HG03439 (cell line): ENCODE measurements around the gene ZNF536.
"Not testable (repeated sequence)": the region's sequence is repeated elsewhere in the genome, so short reads cannot be mapped to it uniquely, and the experiment has no call there.

Experiments used
- ATAC-seq: cut with Tn5 transposase; IDR thresholded peaks from one replicate; pipeline ENCODE4 v1.9.1; 2021; ENCODE audit warnings: mild to moderate bottlenecking, moderate library complexity; ENCODE audit not compliant: unreplicated experiment

Gene ZNF536

DNA sequence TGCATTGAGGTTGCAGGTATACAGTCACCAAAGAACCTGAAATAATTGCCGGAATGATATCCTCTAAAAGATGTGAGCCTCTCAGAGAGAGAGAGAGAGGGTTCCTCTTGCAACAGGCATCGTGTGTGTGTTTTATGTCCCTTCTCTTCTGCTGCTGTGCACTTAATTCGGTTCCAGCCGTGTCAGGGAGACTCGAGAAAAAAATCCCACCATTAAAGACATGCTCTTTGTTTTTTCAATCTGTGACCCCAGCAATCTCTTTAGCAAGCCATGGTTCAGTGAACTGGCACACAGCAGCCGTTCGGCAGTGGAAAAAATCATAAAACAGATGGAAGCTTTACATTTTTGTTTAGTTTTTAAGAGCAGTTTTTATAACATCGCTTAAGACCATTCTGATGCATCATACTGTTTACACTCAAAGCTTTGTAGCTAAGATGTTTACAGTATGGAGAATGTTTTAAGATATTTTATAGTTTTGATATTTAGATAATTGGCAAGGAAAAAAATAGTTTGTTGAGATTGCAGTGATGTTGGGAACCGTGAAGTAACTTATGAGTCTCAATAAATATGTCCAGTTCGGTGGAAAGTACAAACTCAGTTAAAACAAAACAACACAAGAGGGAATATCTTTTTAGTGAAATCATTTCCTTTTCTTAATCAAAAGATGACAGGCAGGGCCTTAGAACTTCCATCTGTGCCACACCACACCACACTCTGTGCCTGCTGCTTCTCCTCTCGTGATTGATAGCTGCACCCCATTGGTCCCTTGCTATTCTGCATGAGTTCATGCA lies 31.2 kb upstream of the ZNF536 start:
- no peak for ATAC-seq

DNA sequence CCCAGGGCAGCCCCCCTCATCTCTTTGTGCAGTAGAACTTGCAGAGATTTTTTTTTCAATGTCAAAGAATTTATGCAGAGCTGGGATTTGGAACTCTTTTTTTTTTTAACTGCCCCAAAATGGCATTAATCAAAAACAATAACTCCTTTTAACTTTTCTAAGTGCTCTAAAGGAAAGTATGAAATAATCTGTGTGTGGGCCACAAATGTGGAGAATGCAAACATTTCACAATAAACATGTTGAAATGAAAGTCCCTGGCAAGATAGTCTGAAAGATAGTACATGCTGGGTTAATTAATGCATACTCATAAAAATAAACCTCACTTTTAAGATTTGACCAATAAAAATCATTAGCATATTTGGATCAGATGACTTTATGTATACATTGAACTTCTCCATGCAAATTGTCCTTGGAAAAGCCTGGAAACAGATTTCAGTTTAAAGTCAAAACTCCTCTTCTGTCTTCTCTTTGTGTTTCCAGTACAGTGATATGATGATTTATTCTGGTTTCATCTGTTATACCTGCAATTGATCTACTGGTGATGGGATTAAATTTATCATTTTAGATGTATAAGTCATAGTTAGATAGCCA lies 30.5 kb upstream of the ZNF536 start:
- no peak for ATAC-seq

DNA sequence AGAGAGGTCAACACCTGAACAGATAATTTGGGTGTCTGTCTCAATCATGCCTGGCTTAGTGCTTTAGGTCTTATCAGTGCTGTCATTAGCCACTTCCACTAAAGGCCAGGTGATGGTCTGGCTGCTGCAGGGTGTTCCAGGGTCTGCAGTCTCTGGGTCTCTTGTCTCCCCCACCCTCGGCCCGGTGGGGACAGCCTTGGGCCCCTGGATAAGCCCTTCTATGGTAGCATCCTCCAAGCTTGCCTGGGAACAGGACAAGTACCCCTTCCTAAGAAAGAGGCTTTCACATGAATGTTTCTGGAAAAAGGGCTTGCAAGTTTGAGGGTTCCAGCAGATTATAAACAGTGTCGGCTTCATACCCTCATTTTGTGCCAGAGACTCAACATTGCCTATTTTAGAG lies 29.3 kb upstream of the ZNF536 start:
- no peak for ATAC-seq

DNA sequence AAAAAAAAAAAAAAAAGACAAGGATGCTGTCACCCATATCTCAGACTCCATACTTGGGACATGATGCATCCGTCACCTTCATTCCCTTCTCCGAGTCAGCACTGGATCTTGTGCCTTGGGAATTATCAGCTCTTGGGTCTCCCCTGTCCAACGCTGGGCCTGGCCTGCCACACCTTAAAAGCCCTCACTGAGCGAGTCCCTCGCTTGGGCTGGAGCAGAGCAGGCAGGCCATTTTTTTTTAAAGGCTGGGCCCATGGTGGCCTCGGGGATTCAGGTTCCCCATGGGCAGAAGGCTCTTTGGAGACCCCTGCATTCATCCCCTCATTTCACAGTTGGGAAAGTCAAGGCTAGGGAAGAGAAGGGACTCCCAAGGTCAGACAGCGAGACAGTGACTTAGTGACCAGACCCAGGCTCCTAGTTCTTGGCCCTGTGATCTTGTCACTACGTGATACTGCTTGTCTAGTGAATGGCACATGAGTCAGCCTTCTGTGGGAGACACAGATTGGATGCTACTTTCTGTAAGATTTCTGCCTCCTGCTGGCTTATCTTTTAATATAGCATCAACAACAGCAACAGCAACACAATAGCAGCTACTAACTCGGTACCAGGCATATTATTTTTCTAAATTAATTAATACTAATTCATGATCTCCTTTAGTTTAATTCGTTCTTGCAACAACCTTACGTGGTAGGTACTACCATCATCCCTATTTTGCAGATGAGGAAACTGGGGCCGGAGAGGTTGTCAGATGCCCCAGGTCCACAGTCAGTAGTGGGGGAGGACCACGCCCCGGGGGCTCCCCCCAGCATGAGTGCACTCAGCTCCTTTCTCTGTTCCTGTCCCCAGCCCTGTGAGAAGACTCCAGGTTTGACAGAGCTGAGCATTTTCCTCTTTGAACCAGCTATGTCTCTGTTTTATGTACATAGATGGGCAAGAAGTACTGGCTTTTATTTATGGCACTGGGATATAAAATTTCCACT lies 27.4 kb upstream of the ZNF536 start:
- ATAC-seq: no peak

DNA sequence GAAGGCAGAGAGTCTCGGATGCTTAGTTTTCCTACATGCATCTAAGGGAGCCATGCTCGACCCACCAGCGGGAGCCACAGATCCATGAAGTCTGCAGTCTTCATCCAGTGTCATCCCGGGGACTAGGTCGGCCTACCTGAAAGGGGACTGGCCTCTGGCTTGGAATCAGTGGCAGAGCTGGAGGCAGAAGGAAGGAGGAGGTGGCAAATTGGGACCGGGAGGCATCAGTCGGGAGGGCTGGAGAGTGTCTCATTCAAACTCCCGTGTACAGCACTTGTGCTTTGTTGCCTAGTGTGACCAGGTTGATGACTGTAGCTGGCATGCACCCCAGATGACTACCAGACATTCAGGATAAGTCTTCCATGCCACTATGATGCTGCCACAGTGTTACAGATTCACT lies 26.5 kb upstream of the ZNF536 start:
- ATAC-seq: no peak

DNA sequence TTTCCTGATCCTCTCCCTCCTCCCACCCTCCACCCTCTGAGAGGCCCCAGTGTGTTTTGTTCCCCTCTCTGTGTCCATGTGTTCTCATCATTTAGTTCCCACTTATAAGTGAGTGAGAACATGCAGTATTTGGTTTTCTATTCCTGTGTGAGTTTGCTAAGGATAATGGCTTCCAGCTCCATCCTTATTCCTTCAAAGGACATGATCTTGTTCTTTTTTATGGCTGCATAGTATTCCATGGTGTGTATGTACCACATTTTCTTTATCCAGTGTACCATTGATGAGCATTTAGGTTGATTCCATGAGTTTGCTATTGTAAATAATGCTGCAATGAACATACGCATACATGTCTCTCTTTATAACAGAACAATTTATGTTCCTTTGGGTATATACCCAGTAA lies 25.7 kb upstream of the ZNF536 start:
- ATAC-seq: not testable (repeated sequence)

DNA sequence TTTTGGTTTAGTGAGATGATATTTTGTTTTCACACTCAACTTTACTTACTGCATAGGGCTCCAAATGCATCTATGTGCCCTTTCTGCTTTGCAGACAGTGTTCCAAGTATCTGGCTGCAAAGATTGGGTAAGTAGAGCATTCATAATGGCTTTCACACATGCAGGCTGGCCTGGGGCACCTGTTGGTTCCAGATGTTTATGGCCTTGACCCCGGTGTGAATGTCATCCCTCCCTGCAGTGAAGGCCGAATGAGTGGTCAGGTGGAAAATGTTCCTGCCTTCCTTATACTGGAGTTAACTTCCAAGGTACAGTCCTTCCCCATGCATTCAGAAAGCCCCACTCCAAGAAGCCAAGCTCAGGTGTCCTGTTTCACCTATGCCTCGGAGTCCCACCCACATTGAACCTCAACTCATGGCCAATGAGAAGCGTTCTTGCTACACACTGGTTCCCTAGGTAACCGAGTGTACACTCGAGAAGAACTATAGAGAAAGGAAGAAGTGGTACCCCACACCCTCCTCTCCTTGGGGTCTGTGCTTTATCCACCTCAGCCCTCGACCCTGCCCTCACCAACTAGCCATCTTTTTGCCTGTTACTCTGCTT lies 23.0 kb upstream of the ZNF536 start:
- no peak for ATAC-seq

DNA sequence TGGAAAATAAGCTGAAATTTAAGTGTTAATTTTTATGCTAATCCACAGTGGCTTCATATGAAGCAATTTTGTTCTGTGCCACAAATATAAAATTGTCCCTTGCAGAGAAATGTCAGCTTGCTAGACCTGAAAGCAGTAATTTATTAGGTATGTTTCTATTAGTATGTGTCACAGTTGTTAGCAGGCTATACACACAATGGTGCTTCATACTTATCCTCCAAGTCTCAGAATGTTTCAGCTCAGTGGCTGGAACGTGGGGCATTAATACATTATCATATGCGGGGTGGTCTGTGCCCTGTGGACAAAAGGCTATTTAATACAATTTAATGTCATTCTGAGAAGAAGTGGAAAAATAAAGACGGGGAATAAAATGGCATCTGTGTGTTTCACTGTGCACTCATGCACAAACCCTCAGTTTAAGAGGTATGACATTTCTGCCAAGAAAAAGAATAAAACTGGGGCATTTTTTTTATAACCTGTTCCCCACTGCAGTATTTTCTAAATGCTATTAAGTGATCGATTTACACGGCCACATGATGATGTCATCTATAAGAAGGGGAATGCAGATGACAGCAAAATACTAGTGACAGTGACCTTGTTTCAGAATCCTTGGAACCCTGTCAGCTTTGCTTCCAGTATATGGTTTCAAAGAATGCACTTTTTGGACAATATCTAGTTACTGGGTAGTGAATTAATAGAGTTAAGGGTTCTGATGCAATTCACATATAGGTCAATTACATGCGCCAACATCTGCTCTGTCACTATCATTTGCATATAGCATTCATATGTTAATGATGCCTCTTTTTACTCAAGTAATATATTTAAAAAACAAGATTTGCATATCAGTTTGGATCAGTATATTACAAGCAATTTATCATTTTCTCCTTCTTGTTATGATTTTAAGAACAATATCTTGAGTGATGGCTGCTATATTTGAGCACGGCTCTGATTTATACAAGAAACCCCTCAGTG lies 21.2 kb upstream of the ZNF536 start:
- no peak for ATAC-seq

DNA sequence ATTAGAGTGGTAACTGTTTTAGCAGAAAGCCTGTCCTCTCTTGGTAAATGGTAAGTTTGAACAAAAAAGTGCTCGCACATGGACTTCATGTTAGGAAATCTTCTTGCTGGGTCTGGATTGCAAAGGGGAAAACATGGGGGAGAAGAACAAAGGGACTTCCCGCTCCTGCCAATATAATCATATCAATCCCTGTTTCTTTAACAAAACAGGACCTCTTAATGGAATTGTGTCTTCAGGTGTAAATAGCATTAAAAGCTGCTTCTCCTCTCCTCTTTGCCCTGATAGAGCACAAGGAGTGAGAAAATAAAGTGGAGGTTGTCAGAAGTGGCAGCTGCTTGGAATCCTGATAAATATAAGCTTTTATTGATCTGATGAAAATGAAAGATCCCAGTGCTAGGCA lies 20.4 kb upstream of the ZNF536 start:
- no peak for ATAC-seq

DNA sequence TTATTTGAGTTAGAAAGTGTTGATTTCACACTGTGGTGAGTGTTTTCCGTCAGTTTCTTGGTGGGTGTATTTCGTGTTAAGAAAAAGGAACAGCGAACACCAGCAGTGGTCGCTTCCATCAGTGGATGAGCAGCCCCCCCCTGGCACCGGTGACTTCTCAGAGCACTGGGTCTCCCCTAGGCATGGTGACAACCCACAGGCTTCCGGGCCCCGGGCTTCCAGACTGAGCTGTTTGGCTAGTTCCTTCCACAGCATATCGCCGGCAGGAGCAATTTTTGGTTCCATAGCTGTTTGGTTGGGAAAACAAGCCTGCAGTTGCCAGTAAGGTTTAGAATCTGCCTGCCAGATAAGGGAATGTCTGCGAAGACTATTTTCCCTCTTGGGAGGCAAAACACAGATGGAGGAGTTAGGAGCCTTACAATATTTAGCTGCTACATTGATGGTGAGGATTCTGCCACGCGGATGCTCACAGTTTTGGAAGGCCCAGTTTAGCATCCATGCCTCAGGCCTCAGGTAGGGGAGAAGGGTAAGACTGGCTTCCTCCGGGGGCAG lies 18.7 kb upstream of the ZNF536 start:
- no peak for ATAC-seq

DNA sequence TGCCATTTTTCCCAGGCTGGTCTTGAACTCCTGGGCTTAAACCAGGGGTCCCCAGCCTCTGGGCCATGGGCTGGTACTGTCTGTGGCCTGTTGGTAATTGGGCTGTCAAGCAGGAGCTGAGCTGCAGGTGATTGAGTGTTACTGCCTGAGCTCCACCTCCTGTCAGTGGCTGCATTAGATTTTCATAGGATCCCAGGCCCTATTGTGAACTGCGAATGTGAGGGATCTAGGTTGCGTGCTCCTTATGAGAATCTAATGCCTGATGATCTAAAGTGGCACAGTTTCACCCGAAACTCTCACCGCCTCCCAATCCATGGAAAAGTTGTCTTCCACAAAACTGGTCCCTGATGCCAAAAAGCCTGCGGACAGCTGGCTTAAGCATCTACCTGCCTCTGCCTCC lies 16.6 kb upstream of the ZNF536 start:
- no peak for ATAC-seq

DNA sequence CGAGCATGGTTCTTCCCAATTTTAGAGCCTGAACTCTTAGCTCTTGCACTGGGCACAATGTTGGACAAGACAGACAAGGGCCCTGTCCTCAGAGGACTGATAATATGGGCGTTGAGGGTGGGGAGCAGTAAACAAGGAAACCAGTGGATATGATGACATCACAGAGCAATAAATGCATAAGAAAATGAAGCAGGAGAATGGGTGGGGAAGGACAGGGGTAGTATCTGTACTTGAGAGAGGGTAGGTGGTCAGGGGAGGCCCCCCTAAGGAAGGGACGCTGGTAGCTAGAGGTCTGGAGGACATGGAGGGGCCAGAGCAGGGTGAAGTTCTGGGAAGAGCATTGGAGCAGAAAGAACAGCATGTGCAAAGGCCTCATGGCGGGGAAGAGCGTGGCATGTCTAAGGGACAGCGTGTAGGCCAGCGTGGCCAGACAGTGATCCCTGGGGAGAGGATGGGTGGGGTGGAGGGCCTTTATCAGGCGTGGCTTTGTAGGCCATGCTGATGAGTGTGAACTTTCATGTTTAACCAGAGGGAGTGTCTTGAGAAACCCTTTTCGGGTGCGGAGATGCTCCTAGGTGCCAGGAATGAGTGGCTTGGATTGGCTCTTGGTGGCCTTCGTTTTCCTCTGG lies 15.1 kb upstream of the ZNF536 start:
- ATAC-seq: no peak

DNA sequence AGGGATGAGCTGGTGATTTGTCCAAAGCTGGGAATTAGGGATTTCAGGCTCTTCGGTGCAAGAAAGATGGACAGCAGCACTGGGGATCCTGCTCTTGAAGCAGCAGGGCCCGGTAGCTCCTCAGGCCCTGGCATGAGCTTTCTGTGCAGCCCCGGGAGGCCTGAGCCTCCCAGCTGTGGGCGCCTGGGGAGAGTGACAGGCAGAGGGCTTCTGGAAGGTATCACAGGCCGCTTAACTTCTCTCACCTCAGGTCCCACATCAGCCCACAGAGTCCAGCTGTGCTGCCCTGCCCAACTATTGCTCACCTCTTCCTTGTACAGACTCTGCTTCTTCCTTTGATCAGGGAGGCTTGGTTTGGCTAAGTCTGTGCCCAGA lies 14.6 kb upstream of the ZNF536 start:
- no peak for ATAC-seq

DNA sequence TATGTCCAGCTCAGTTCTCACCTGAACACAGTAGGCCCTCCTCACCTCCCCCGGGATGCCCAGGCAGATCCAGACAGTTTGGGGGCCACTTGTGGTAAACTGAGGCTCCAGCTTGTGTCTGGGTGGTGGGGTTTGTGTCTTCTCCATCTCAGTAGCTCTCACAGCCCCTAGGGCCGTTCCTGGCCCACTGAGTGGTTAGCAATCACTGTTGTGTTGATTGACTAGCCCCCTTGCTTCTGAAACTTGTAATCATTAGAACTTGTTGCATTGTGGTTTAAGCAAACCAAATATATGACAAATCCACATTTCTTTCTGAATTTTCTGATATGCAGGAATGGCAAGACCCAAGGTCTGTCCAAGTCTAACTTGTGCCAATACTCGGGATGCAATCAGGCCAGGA lies 13.9 kb upstream of the ZNF536 start:
- no peak for ATAC-seq

DNA sequence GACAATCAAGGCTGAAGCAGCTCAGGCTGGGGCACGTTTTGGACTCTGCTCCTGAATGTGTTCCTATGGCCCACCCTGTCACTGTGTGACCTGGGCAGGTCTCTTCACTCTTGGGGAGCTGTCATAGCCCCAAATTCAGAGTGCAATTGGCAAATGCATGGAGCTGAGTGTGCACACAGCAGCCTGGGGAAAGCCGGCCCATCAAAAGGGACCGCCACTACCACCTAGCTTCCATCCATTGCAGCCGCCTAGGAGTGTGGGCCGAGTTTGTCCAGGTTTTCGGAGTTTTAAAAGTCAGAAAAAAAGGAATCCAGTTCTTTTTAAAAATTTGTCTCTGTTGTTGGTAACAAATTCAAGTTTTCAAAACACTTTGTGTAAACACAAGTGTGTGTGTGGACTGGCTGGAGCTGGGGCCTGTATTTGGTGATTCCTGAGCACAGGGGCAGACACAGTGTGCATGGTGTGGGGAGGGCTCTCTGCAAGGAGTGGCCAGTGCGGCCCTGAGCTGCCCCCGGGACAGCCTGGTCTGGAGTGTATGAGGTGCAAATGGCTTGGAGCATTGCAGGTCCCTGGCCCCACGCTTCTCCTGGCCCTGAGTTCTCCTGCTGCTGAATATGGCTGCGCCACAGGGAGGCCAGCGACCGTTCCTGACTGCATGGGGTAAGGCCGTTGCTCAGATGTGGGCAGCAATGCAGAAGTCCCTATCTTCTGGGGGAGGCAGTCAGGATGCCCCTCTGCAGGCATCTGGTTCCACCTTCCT lies 13.2 kb upstream of the ZNF536 start:
- ATAC-seq: no peak

DNA sequence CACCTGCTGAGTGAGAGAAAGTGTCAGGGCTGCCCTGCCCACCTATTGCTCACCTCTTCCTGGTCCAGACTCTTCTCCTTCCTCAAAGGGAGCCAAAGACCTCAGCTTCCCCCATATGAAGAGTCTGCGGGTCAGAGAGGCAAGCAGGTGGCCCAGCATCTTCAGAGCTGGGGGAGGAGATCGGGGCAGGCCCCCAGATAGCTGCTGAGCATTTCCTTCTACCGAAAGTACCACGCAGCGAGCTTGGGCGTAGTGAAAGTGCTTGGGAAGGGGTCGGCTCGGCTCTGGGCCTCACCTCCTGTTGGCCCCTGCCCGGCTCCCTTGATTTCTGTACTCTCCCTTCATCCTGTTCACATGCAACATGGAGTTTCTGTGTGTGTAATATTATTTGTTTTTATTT lies 12.2 kb upstream of the ZNF536 start:
- ATAC-seq: no peak

DNA sequence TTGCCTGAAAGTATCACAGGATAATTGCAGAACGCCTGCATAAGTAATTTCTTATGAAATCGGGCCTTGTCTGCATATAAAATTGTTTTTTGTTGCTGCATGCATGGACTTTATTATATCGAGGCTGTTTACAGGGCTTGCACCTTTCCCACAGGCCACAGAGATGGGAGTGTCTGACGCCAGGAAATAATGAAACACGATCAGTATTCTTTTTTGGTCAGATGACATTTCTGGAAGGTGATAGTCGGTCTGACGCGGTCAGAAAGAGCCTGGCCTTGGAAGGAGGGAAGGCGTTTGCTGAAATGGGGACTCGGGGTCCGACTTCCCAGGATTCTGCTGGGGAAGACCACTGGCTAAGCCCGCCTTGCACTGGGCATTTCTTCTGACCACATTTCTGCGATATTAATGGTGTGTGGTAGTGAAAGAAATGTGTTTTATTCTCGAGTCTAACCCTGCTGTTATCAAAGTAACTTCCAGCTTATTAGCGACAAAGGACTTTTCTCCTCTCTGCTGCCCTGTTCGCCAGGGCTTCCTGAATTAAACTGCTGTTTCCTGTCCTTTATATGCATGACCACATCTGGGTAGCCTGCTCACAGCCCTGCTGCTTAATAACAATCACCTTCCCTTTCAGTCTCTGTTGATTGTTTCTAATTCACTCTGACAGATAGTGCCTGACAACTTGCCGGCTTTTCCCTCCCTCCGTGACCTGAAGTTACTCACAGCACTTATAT lies 11.6 kb upstream of the ZNF536 start:
- ATAC-seq: no peak

DNA sequence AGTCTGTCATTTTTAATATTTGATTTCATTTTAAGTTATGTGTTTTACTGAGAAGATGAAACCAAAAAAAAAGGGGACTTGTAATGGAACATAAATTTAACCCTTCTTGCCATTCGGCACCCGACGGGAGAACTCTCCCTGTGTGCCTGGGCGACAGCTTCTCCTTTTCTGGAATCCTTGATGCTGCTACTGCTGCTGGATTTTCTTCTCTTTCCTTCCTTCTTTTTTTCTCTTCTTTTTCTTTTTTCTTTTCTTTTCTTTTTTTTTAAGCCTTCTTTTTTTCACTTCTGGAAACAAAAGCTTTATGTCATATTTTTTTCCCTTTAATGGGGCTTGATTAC lies 11.1 kb upstream of the ZNF536 start:
- no peak for ATAC-seq
